SK-N-MC (cell line): ENCODE results near the gene SIPA1L3.

Source experiments
- EZH2 ChIP-seq: fragments of 200-600 bp; sonication (generic); IDR thresholded peaks from one replicate; pipeline ENCODE4 v1.6.1; 2017; ENCODE audit warnings: antibody characterized with exemption
- FOXP2 ChIP-seq: optimal IDR thresholded peaks from 2 replicates; pipeline ENCODE3; 2011; ENCODE audit warnings: mild to moderate bottlenecking, moderate library complexity; ENCODE audit not compliant: insufficient read depth; ENCODE audit errors: extremely low read length, control extremely low read depth
- POLR2AphosphoS5 ChIP-seq: IDR thresholded peaks from 2 replicates; pipeline ENCODE4 v1.6.1; 2012; ENCODE audit warnings: mild to moderate bottlenecking, low read depth, low read length, borderline replicate concordance

GRCh38 chr19:38134540-38135149 is 227.6 kb downstream of the SIPA1L3 start:
- TF ChIP-seq POLR2AphosphoS5 (no peak), EZH2 (no peak), FOXP2 (no peak)
